HS-27A (cell line): Measurements from ENCODE around the gene FOLR2.
"Not testable (repeated sequence)": the region's sequence is repeated elsewhere in the genome, so short reads cannot be mapped to it uniquely, and the experiment has no call there.

Experiments
- DNase-seq: peaks from one replicate; pipeline ENCODE4 v3.0.0-alpha.2; 2012; ENCODE audit warnings: low read depth, missing footprints

The FOLR2 gene

DNA sequence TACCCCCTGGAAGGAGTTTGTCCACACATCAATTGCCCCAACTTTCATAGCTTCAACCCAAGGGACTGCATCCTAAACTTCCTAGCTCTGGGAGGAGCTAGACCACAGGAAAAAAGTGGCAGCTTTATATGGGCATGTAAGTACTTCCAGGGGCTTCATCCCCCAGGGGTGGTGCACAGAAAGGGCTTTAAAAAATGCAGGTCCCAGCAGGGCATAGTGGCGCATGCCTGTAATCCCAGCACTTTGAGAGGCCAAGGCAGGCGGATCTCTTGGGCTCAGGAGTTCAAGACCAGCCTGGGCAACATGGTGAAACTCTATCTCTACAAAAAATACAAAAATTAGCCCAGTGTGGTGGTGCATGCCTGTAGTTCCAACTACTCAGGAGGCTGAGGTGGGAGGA is 9.8 kb upstream of the FOLR2 start:
- not testable (repeated sequence) for DNase-seq

DNA sequence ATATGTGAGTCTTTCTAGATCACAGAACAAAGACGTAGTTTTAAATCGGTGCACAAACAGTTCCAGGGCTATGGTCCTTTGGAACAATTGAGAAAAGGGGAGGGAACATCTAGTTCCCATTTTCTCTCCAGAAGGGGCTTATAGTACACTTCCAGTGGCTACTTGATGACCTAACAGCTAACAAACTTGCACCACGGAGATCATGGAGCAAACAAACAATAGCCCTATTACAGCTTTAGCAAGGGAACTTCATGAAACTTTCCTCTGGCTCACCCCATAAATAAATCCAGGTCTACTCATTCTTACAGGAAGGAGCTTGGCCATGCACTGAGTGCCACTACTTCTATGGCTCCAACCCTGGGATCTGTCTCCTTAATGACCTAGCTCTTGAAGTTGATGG is 8.3 kb upstream of the FOLR2 start:
- no peak for DNase-seq

DNA sequence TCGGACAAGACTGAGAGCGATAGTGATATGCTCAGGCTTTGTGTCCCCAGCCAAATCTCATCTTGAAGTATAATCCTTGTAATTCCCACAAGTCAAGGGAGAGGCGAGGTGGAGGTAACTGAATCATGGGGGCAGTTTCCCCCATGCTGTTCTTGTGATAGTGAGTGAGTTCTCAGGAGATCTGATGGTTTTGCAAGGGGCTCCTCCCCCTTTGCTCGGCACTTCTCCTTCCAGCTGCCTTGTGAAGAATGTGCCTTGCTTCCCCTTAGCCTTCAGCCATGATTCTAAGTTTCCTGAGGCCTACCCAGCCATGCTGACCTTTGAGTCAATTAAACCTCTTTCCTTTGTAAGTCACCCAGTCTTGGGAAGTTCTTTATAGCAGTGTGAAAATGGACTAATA is 7.5 kb upstream of the FOLR2 start:
- no peak for DNase-seq

DNA sequence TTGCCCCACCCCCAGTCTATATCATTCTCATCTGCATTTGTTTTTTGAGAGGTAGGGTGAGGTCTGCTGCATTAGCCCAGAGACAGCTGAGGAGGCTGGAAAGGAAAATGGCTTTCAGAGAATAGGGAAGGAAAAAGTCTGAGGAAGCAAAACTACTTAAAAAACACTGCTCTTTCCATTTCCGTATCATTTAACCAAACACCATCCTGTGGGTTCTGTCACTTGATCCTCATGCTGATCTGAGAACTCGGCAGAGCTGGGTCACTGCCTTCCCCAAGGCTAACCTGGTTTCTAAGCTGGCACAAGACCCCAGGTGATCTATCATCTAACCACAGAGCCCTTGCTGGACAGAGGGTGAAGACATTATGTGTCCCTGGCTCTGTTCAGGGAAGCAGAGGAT is 1.2 kb downstream of the FOLR2 start:
- DNase-seq: no peak

DNA sequence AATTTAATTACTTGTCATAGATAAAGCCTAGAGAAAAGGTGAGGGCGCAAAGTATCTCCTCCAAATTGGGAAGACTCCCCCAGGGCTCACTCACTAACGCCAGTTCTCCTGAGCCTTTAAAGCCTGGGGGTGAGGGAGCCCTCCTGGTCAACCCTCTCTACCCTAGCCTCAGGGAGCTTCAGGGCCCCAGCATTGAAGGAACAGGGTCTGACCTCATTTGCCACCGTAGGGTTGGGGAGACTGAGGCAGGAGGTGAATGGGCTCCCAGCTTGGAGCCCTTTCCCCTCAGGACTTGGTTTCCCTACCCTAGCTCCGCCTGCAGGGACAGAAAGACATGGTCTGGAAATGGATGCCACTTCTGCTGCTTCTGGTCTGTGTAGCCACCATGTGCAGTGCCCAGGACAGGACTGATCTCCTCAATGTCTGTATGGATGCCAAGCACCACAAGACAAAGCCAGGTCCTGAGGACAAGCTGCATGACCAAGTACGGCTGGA is 1.7 kb downstream of the FOLR2 start:
- no peak for DNase-seq

DNA sequence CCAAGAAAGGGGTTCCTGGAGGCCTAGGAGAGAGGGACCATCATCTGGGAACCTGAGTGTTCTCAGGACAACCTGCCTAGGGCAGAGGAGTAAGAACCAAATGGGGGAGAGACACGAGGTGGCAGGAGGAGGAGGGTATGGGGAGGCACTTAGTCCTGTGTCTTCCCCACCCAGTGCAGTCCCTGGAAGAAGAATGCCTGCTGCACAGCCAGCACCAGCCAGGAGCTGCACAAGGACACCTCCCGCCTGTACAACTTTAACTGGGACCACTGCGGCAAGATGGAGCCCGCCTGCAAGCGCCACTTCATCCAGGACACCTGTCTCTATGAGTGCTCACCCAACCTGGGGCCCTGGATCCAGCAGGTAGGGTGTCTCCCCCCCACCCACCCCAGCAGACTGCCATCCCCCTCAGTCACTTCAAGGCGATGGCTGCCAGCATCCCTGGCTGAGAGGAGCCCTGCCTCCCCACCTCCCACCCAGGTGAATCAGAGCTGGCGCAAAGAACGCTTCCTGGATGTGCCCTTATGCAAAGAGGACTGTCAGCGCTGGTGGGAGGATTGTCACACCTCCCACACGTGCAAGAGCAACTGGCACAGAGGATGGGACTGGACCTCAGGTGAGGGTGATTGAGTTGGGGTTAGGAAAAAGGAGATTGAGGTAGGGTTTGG is 4.2 kb downstream of the FOLR2 start:
- DNase-seq: no peak

DNA sequence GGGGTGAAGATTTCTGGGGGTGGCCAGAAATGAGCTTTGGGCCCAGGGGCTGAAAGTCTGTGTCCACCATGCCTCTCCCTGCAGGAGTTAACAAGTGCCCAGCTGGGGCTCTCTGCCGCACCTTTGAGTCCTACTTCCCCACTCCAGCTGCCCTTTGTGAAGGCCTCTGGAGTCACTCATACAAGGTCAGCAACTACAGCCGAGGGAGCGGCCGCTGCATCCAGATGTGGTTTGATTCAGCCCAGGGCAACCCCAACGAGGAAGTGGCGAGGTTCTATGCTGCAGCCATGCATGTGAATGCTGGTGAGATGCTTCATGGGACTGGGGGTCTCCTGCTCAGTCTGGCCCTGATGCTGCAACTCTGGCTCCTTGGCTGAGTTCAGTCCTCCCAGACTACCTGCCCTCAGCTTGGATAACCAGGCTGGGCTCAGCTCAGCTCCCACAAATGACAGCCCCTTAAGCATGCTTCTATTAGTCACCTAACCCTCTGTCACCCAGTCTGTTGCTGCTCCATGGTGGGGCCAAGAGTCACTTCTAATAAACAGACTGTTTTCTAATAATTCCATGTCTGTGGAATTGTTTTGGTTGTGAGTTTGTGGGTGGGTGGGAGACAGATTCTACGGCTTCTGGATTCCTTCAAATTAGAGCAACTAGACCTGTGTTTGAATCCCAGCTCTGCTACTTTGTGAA is 4.9 kb downstream of the FOLR2 start:
- no peak for DNase-seq

DNA sequence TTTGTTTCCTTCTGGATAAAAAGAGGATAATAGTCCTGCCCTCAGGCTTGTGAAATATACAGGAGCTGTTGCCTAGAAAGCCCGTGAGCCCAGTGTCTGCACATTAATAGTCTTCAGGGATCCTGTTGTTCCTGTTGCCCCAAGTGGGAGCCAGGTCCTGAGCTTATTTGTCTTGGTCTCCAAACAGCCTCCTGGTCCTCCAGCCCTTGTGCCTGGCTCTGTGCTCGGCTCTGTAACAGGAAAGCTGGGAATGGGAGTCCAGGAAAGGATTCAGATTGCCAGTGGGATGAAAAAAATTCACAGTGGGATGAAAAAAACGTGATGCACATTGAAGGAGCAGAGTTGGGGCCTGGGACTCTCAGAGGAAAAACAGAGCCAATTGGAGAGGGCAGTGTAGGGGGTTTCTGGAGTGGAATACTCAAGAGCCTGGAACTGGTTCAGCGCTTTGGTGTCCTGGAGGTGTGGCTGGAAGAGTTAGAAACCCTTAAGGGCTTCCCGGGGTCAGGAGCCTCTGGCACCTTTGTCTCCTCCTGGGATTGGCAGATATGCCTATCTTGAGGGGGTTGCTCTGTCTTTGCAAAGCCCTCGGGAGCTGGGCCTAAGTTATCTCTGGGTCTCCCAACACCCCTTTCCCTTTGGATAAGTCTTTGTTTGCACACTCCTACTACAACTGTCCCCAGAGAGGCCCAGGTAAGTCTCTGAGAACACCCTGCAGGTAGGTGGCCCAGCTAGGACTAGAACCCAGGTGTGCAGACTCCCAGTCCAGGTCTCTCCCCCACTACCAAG is 5.7 kb downstream of the FOLR2 start:
- DNase-seq: no peak

DNA sequence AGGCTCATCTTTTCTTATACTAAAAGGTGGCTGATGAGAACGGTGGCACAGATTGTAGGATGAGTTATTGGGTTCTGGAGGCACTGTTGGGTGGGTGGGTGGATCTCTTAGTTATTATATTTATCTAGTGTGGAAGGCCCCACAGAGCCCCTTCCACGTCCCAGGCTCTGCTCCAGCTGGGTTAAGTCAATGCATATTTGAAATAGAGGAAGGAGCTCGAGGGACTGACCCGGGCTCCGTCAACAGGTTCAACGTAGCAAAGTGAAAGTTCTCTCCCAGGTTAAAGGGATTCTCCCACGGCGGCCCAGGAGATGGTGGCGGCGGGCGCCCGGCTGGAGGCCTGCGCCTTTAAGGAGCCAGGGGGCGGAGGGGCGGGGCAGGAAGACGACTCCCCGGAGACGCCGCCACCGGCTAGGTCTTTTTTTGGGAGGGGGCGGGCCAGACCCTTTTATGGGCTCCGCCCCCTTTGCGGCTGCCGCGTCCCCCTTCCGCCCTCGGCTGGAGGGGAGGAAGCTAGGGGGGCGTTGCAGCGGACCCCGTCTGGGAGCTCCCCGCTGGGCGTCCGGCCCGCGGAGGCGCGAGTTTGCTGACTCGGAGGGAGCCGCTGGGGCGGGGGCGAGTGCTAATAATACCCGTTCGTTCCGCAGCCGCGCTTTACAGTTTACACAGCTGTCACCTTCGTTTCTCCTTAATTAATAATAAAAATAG is 6.5 kb downstream of the FOLR2 start:
- peak; percentile 84 for DNase-seq

DNA sequence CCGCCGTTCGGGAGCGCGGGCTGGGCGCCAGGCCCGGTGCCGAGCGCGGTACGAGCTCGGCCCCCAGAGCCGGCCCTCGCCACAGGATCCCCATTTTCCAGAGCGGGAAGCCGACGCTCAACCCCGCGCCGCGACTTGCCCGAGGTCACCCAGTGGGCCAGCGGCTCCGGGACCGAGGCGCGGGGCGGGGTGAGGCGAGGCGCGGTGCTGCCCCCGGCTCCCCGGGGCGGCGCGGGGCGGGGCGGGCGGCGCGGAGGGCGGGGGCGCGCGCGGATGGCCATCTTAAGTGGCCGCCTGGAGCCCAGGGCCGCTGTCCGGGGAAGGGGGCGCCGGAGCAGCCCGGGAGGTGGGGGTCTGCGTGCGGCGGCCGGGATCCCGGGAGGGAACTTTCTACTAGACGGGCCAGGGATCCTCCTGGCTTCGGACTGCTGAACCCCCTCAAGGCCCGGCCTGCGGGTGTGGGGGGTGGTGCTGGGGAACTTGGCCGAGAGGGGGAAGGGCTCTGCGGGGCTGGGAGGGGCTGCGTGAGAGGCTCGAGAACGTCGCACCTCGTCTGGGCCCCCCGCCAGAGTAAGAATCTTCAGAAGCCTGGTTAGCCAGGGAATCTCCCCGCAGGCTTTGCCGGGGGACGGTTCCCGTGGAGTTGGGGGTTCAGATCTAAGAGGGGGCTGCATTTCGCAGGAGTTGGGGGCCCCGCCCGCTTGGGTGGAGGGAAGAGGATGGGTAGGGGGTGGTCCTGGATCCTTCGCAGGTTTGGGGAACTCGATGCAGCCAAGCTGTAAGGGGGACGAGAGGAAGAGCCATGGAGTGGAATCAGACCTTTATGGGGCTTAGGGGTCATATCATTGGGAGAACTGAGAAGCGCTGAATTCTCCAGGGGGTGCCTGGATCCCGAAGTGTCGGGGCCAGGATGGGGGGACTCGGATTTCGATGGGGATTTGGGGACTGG is 7.3 kb downstream of the FOLR2 start:
- DNase-seq: peak; percentile 52

DNA sequence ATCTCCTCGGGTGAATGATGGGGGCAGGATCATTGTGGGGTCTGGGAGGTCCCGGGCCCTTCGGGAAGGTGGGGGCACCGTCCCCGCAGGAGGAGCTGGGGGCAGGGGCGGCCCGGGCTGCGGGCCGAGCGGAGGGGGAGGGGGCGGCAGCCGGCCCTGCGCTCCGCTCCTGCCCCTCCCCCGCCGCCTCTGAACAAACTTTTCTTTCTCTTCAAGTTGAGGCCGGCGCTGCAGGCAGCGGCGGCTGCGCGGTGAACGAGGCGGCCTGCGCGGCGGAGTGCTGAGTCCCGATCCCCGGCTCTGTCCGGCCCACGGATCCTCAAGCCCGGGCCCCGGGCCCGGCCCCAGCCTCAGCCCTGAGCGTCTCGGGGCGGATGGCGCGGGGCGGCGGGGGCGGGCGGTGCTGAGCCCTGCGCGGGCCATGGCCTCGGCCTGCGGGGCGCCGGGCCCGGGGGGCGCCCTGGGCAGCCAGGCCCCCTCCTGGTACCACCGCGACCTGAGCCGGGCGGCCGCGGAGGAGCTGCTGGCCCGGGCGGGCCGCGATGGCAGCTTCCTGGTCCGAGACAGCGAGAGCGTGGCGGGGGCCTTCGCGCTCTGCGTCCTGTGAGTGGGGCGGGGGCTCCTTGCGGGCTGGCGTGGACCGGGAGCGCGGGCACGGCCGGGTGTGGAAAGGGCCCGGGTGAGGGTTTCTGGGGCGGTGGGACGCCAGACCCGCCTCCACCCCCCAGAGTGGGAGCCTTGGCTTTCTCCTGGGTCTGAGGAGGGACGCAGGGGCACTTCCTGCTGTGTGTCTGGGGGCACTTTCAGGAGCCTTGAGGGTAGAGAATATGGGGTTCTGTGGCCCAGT is 8.2 kb downstream of the FOLR2 start, which contains the start of gene INPPL1:
Gene INPPL1 (plus strand): TSS at position 204 of the 847 bp plus-strand sequence. CDS start 218 bp downstream, at position 422.
- DNase-seq: no peak

DNA sequence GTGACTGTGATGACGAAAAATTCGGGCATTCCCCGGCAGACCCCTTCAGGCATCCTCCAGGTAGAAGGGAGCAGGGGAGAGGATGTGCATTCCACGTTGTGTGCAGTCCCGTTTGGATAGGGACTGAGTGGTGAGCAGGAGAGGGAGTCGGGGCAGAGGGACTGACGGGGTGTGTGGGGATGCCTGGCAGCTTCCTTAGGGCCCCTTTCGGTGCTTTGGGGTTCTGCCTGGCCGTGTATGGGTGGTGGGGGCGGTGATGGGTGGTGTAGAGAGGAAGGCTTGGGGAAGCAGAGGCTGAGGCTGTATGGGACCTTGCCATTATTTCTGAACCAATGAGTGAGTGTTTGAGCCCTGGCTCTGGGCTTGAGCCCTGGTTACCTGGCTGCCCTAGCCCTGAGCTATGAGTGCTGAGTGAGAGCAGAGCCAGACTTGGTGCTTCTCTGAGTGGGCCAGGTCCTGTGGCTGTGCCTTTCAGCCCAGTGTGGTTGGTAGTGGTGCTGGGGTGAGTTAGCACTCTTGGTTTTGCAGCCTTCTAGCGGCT is 8.9 kb downstream of the FOLR2 start:
- DNase-seq: no peak

DNA sequence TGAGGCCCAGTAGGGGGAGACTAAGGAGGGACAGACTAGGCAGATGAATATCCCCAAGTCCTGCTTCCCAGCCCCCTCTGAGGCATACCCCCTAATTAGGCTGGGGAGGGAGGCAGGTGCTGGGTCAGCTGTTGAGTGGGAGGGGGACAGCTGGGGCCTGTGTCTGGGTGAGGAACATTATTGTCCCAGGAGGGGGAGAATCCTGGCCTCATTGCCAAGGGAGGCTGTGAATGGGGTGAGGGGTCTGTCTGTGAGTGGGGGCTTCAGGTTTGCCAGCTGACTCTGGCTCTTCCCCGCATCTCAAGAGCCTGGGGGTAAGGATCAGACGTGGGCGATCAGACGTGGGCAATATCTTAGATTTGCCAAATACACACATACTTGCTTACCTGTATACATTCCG is 10.1 kb downstream of the FOLR2 start:
- DNase-seq: no peak

DNA sequence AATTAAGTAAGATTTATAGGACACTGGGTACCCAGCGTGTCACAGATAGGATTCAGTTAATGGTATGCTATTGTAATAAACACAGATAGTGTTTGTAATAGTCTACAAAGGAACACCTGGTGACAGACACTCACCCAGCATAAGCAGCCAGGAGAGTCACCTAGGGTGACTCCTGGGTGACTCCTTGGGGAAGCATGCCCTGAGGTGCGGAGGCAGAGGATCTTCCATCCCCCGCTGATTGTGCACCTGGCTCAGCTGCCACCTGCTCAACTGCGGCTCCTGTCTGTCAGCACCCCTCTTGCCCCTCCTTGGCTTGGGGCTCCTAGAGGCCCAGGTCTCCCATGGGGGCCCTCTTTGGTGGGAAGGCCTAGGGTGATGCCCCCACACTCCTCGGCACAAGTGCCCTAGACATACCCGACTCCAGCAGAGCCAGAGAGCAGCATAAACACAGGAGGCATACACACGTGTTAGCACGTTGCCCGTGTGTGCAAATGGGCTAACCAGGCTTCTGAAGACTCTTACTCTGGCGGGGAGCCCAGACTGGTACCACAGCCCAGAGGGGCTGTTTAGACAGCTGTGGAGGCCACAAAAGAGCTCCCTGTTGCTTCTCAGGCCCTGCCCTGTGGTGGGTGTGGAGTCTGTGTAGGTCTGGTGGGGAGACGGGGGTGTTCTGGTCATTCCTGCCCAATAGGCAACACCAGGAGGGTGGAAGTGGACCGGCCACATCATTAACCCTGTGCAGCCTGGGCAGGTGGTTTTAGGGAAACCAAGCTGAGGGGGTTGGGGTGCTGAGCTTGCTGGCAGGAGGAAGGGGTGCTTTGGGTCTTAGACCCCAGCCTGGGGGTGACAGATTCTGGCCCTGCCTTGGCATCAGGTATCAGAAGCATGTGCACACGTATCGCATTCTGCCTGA is 11.0 kb downstream of the FOLR2 start:
- DNase-seq: no peak

DNA sequence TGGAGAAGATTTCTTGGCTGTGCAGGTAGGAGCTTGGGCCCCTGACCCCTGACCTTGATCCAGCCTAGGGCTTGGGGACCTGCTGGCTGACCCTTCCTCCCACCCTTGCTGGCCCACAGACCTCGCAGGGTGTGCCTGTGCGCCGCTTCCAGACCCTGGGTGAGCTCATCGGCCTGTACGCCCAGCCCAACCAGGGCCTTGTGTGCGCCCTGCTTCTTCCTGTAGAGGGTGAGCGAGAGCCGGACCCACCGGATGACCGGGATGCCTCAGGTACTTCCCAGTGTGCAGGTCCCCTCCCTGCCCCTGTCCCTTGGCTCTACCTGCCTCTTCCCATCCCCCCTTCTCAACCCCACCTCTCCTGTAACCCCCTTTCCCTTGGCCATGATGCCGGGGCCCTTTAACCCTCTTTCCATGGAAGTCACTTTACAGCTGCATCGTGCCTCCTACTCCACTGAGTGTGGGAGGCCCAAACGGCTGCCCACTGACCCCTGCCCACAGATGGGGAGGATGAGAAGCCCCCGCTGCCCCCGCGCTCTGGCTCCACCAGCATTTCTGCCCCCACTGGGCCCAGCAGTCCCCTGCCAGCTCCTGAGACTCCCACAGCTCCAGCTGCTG is 11.7 kb downstream of the FOLR2 start:
- no peak for DNase-seq

DNA sequence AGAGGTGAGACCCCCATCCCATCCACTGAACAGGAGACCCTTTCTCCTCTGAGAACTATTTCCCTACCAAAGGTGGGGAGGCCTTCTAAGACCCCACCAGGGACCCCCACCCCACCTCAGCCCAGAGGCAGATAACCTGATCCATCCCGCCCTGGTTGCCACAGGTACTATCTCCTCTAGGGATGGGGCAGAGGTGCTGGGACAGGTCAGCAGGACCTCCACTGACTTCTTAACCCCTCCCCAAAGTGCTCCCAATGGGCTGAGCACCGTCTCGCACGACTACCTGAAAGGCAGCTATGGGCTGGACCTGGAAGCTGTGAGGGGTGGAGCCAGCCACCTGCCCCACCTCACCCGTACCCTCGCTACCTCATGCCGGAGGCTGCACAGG is 12.2 kb downstream of the FOLR2 start:
- DNase-seq: no peak

DNA sequence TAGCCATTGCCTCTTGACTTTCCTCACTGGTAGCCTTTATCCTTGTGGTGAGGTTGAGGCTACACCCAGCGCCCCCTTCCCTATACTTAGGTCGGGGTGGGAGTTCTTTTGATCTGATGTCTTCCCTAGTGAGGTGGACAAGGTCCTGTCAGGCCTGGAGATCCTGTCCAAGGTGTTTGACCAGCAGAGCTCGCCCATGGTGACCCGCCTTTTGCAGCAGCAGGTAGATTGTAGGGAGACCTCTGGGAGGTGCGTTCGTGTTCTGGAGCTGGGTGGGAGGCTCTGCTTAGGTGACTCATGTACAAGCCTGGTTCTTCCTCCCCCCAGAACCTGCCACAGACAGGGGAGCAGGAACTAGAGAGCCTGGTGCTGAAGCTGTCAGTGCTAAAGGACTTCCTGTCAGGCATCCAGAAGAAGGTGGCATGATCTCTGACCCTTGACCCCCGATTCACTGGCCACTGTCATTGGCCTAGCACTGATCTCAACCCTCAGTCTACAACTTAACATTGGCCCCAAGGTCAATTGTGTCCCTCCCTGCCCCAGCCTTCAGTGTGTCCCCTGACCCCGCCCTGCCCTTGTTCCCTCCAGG is 12.8 kb downstream of the FOLR2 start:
- no peak for DNase-seq
